HG02973 (cell line): ENCODE results near the gene RMC1.
"Not testable (repeated sequence)": the region's sequence is repeated elsewhere in the genome, so short reads cannot be mapped to it uniquely, and the experiment has no call there.

Experiments
- ATAC-seq: cut with Tn5 transposase; IDR thresholded peaks from one replicate; pipeline ENCODE4 v1.9.1; 2021; ENCODE audit warnings: moderate library complexity; ENCODE audit not compliant: unreplicated experiment

RMC1 gene

GRCh38 chr18:23495723-23496440 is 7.4 kb upstream of the RMC1 start:
- ATAC-seq = no peak

- no peak for ATAC-seq
Observed at GRCh38 chr18:23498117-23498516, 5.2 kb upstream of the RMC1 start.

GRCh38 chr18:23498877-23499276 is 4.4 kb upstream of the RMC1 start:
- peak; percentile 32 for ATAC-seq

- ATAC-seq = no peak
Observed at GRCh38 chr18:23499291-23499781, 4.0 kb upstream of the RMC1 start.

- no peak for ATAC-seq
Observed at GRCh38 chr18:23501626-23502025, 1.7 kb upstream of the RMC1 start.

- ATAC-seq = no peak
Observed at GRCh38 chr18:23502516-23503037, 734 bp upstream of the RMC1 start.

GRCh38 chr18:23503963-23504344 is 643 bp downstream of the RMC1 start:
- ATAC-seq = no peak

- peak; percentile 47 for ATAC-seq
Observed at GRCh38 chr18:23504720-23505119, 1.4 kb downstream of the RMC1 start.

- no peak for ATAC-seq
Observed at GRCh38 chr18:23506393-23506792, 3.1 kb downstream of the RMC1 start.

GRCh38 chr18:23510923-23511322 is 7.6 kb downstream of the RMC1 start:
- ATAC-seq = not testable (repeated sequence)

GRCh38 chr18:23512216-23512615 is 8.9 kb downstream of the RMC1 start:
- ATAC-seq = not testable (repeated sequence)

GRCh38 chr18:23512641-23513040 is 9.3 kb downstream of the RMC1 start:
- no peak for ATAC-seq

GRCh38 chr18:23515911-23516546 is 12.7 kb downstream of the RMC1 start:
- peak; percentile 83 for ATAC-seq

- no peak for ATAC-seq
Observed at GRCh38 chr18:23519734-23520133, 16.4 kb downstream of the RMC1 start.

GRCh38 chr18:23521271-23521670 is 18.0 kb downstream of the RMC1 start:
- ATAC-seq = no peak

- no peak for ATAC-seq
Observed at GRCh38 chr18:23521907-23522306, 18.6 kb downstream of the RMC1 start.

- ATAC-seq = no peak
Observed at GRCh38 chr18:23523429-23524212, 20.3 kb downstream of the RMC1 start.

- no peak for ATAC-seq
Observed at GRCh38 chr18:23524213-23524707, 20.9 kb downstream of the RMC1 start.

GRCh38 chr18:23526501-23527063 is 23.3 kb downstream of the RMC1 start:
- ATAC-seq = no peak

GRCh38 chr18:23528580-23529472 is 25.5 kb downstream of the RMC1 start:
- no peak for ATAC-seq
